Osteocyte (in vitro differentiated cells): ENCODE results near the gene SPATS2. TPM values are rescaled to one million over a fixed set of nuclear protein-coding genes. Genes with fewer than 3 reads are reported as not detected.

Source experiments
- DNase-seq: peaks from one replicate; pipeline ENCODE4 v3.0.0; 2021; ENCODE audit warnings: mixed read lengths; ENCODE audit not compliant: unreplicated experiment; ENCODE audit errors: extremely low spot score
- H3K27ac Mint-ChIP-seq: one replicate; pipeline ENCODE4 v1.8.0; 2021; ENCODE audit warnings: mild to moderate bottlenecking, mixed read lengths; ENCODE audit not compliant: unreplicated experiment
- H3K27me3 Mint-ChIP-seq: one replicate; pipeline ENCODE4 v1.8.0; 2021; ENCODE audit warnings: mixed read lengths; ENCODE audit not compliant: unreplicated experiment
- H3K36me3 Mint-ChIP-seq: one replicate; pipeline ENCODE4 v1.8.0; 2021; ENCODE audit warnings: mixed read lengths; ENCODE audit not compliant: unreplicated experiment
- H3K4me1 Mint-ChIP-seq: one replicate; pipeline ENCODE4 v1.8.0; 2021; ENCODE audit warnings: mixed read lengths; ENCODE audit not compliant: unreplicated experiment
- H3K4me3 Mint-ChIP-seq: one replicate; pipeline ENCODE4 v1.8.0; 2021; ENCODE audit warnings: mild to moderate bottlenecking, moderate library complexity, mixed read lengths; ENCODE audit not compliant: unreplicated experiment
- H3K9me3 Mint-ChIP-seq: one replicate; pipeline ENCODE4 v1.8.0; 2021; ENCODE audit warnings: mixed read lengths; ENCODE audit not compliant: unreplicated experiment
- CTCF ChIP-seq: fragments of 200-600 bp; sonication (generic); IDR thresholded peaks from 2 replicates; pipeline ENCODE4 v1.5.0; 2021; ENCODE audit warnings: antibody characterized with exemption, mild to moderate bottlenecking, moderate library complexity
- total RNA-seq: library from RNA; stranded (reverse); gene quantifications from 2 replicates; pipeline ENCODE4 v1.2.1, GENCODE V29; 2021

Gene SPATS2
- total RNA-seq, 1 donor from 2014 or later = 25.6 TPM

GRCh38 chr12:49563951-49564685 lies 196.9 kb downstream of the SPATS2 start:
- H3K27me3 Mint-ChIP-seq = no peaks in the 10 kb centered on the region

GRCh38 chr12:49564686-49565405 lies 197.6 kb downstream of the SPATS2 start:
- no peak overlapping the region for H3K27ac Mint-ChIP-seq
- peaks cover 22% of the 10 kb centered on the region for H3K36me3 Mint-ChIP-seq
- no peaks in the 10 kb centered on the region for H3K9me3 Mint-ChIP-seq
- peaks cover 15% of the 10 kb centered on the region for H3K4me1 Mint-ChIP-seq
- DNase-seq = no peak
- no peaks in the 10 kb centered on the region for H3K27me3 Mint-ChIP-seq
- no peak overlapping the region for H3K4me3 Mint-ChIP-seq
- no peak for TF ChIP-seq CTCF

More at GRCh38 chr12:49563951-49564685, 196.9 kb downstream of the SPATS2 start:
- Mint-ChIP-seq H3K4me3 (no peak overlapping the region), H3K27ac (no peak overlapping the region), H3K4me1 (peaks cover 15% of the 10 kb centered on the region), H3K36me3 (peaks cover 24% of the 10 kb centered on the region), H3K9me3 (no peaks in the 10 kb centered on the region)
- DNase-seq = no peak
- no peak for TF ChIP-seq CTCF

- no peak for TF ChIP-seq CTCF
- Mint-ChIP-seq H3K9me3 (no peaks in the 10 kb centered on the region), H3K36me3 (peaks cover 21% of the 10 kb centered on the region), H3K27ac (no peak overlapping the region), H3K4me1 (peaks cover 19% of the 10 kb centered on the region), H3K4me3 (no peak overlapping the region), H3K27me3 (no peaks in the 10 kb centered on the region)
- no peak for DNase-seq
These were observed 198.4 kb downstream of the SPATS2 start for GRCh38 chr12:49565406-49566265.

GRCh38 chr12:49566361-49566760 lies 199.1 kb downstream of the SPATS2 start:
- H3K36me3 Mint-ChIP-seq = peaks cover 16% of the 10 kb centered on the region
- H3K9me3 Mint-ChIP-seq = no peaks in the 10 kb centered on the region
- no peak overlapping the region for H3K4me3 Mint-ChIP-seq
- no peak for DNase-seq
- no peak overlapping the region for H3K27ac Mint-ChIP-seq
- H3K27me3 Mint-ChIP-seq = no peaks in the 10 kb centered on the region
- no peak for TF ChIP-seq CTCF
- H3K4me1 Mint-ChIP-seq = peaks cover 24% of the 10 kb centered on the region
